Measurements from ENCODE around the gene AHNAK.

DNA sequence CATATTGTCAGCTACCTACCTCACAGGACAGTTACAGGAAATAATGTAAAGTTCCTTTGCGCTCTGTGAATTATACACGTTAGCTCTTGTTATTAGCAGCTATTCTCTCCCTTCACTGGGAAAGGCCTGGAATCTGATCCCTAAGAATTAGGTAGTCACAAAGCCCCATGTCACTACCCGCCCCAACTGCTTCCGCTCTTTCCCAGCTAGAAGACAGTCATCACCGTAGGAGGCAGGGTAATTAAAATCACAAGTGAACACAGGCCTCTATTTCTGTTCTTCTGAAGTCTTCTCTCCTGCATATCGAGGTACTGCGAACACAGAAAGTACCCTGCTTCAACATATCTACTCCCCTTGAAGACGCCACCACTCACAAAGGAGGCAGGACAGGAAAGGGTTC is 12.6 kb upstream of the AHNAK start:
- TF ChIP-seq, protein P1, sequence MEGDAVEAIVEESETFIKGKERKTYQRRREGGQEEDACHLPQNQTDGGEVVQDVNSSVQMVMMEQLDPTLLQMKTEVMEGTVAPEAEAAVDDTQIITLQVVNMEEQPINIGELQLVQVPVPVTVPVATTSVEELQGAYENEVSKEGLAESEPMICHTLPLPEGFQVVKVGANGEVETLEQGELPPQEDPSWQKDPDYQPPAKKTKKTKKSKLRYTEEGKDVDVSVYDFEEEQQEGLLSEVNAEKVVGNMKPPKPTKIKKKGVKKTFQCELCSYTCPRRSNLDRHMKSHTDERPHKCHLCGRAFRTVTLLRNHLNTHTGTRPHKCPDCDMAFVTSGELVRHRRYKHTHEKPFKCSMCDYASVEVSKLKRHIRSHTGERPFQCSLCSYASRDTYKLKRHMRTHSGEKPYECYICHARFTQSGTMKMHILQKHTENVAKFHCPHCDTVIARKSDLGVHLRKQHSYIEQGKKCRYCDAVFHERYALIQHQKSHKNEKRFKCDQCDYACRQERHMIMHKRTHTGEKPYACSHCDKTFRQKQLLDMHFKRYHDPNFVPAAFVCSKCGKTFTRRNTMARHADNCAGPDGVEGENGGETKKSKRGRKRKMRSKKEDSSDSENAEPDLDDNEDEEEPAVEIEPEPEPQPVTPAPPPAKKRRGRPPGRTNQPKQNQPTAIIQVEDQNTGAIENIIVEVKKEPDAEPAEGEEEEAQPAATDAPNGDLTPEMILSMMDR (IDR thresholded peaks at IDR 0.05 in 4 of 5, conservative IDR thresholded peaks at IDR 0.05 in 1 of 5), result no peak
- no peak for TF ChIP-seq POLR2A (IDR thresholded peaks at IDR 0.05)
